ENCODE measurements around the gene PDCL2. TPM values are rescaled to one million over a fixed set of nuclear protein-coding genes. Genes with fewer than 3 reads are reported as not detected.

The PDCL2 gene
- total and polyA plus RNA-seq, 9 of the 15 experiments (the other 6 are each of a cell fraction or from before 2014, with no cell fraction given): 0.62 to 2.5 (median 1.2) TPM

GRCh38 chr4:55545641-55546505, 46.2 kb downstream of the PDCL2 start (continued):
- no peak for TF ChIP-seq ZNF277 (CRISPR knock-in tag; IDR thresholded peaks at IDR 0.05; ENCODE audit: borderline replicate concordance)
- no peak for TF ChIP-seq BRD9 (IDR thresholded peaks at IDR 0.05; ENCODE audit: low read depth, partially characterized antibody)
- no peak for TF ChIP-seq IRF9 (tag; IDR thresholded peaks at IDR 0.05)
- peak; percentile 70; the same call in 1 of the 2 replicates for TF ChIP-seq ZNF766 (CRISPR knock-in tag; conservative IDR thresholded peaks at IDR 0.05)
- no peak for TF ChIP-seq SMARCB1 (IDR thresholded peaks at IDR 0.05; ENCODE audit: insufficient read length, low read depth)
- TF ChIP-seq POLR3G (IDR thresholded peaks at IDR 0.05; ENCODE audit: extremely low read depth, insufficient read length, insufficient replicate concordance): no peak
- no peak for TF ChIP-seq MBD2 (IDR thresholded peaks at IDR 0.05; ENCODE audit: borderline replicate concordance, low read depth)
- no peak for TF ChIP-seq TCF15 (CRISPR knock-in tag; IDR thresholded peaks at IDR 0.05)
- no peak for TF ChIP-seq ZNF764 (CRISPR knock-in tag; IDR thresholded peaks at IDR 0.05; ENCODE audit: low read depth)
- TF ChIP-seq COPS2 (conservative IDR thresholded peaks at IDR 0.05): no peak
- TF ChIP-seq CBFA2T2 (conservative IDR thresholded peaks at IDR 0.05): no peak
- 0 out of 2 replicates have a peak, but pooled peaks have one; percentile 22 for TF ChIP-seq GTF2A2 (tag; IDR thresholded peaks at IDR 0.05)
- TF ChIP-seq CHAMP1 (IDR thresholded peaks at IDR 0.05): no peak
- TF ChIP-seq ZNF311 (CRISPR knock-in tag; IDR thresholded peaks at IDR 0.05): no peak
- TF ChIP-seq PBX2 (CRISPR knock-in tag; IDR thresholded peaks at IDR 0.05; ENCODE audit: low read depth): no peak
- no peak for TF ChIP-seq PBX2 (tag; conservative IDR thresholded peaks at IDR 0.05; ENCODE audit: low read depth)
- TF ChIP-seq FOXJ3 (CRISPR knock-in tag; IDR thresholded peaks at IDR 0.05): no peak
- TF ChIP-seq TRIM28 (IDR thresholded peaks at IDR 0.05): no peak
- no peak for TF ChIP-seq PRMT5 (CRISPR knock-in tag; IDR thresholded peaks at IDR 0.05)
- no peak for TF ChIP-seq NR2C1 (IDR thresholded peaks at IDR 0.05)
- TF ChIP-seq NR2C1 (tag; IDR thresholded peaks at IDR 0.05): 0 out of 2 replicates have a peak, but pooled peaks have one; percentile 36

Measured in K562 (cell line).